Measurements from ENCODE around the gene KRT36. TPM values are rescaled to one million over a fixed set of nuclear protein-coding genes. Genes with fewer than 3 reads are reported as not detected.

Gene KRT36
- polyA plus RNA-seq, 1 experiment, result not detected

- H3K9me3 ChIP-seq (ENCODE audit: control insufficient read depth, insufficient read depth, low read length), result no peaks in the 10 kb centered on the region; the same call in 1 of the 2 replicates
- POLR2A ChIA-PET, result interaction anchor here (1.0 kb wide), 1 partner anchor 470 kb away, joined by 3 read pairs; the partner anchor contains the start of gene KRTAP1-5
- no peak overlapping the region for H3K27ac ChIP-seq (ENCODE audit: low read depth, low read length)
- CTCF ChIA-PET, result interaction anchor here (1.1 to 5.1 kb wide), 3 partner anchors 52 to 640 kb away, joined by 3 to 35 read pairs (median 5); no protein-coding TSS in a partner anchor
- no peaks in the 10 kb centered on the region for H3K27me3 ChIP-seq (ENCODE audit: control insufficient read depth, insufficient read depth, low read length)
- H3K4me3 ChIP-seq (ENCODE audit: low read depth, low read length), result no peak overlapping the region
- peak; percentile 55 for DNase-seq (ENCODE audit: low read depth, low spot score)
- TF ChIP-seq CTCF (IDR thresholded peaks at IDR 0.05; ENCODE audit: low read depth, low read length), result peak; percentile 78
These were observed 7.2 kb upstream of the KRT36 start for GRCh38 chr17:41496803-41497484.

- Histone ChIP-seq H3K4me3 (ENCODE audit: low read depth, low read length) (no peak overlapping the region), H3K9me3 (ENCODE audit: control insufficient read depth, insufficient read depth, low read length) (no peaks in the 10 kb centered on the region; the same call in 1 of the 2 replicates), H3K27me3 (ENCODE audit: control insufficient read depth, insufficient read depth, low read length) (no peaks in the 10 kb centered on the region), H3K27ac (ENCODE audit: low read depth, low read length) (no peak overlapping the region)
- no peak for TF ChIP-seq CTCF (IDR thresholded peaks at IDR 0.05; ENCODE audit: low read depth, low read length)
- ChIA-PET CTCF (interaction anchor here (0.7 to 5.1 kb wide), 3 partner anchors 54 to 582 kb away, joined by 3 to 35 read pairs (median 4); no protein-coding TSS in a partner anchor), POLR2A (no interaction called here)
- DNase-seq (ENCODE audit: low read depth, low spot score), result no peak
These were observed 4.8 kb upstream of the KRT36 start for GRCh38 chr17:41494524-41494923.

GRCh38 chr17:41492771-41493170, 3.1 kb upstream of the KRT36 start:
- no peak overlapping the region for H3K27ac ChIP-seq (ENCODE audit: low read depth, low read length)
- no peak overlapping the region for H3K4me3 ChIP-seq (ENCODE audit: low read depth, low read length)
- no peak for DNase-seq (ENCODE audit: low read depth, low spot score)
- no peak for TF ChIP-seq CTCF (IDR thresholded peaks at IDR 0.05; ENCODE audit: low read depth, low read length)
- no peaks in the 10 kb centered on the region for H3K27me3 ChIP-seq (ENCODE audit: control insufficient read depth, insufficient read depth, low read length)
- CTCF ChIA-PET, result interaction anchor here (0.6 to 1.4 kb wide), 5 partner anchors 56 to 633 kb away, joined by 3 to 4 read pairs (median 3); no protein-coding TSS in a partner anchor
- H3K9me3 ChIP-seq (ENCODE audit: control insufficient read depth, insufficient read depth, low read length), result no peaks in the 10 kb centered on the region; the same call in 1 of the 2 replicates
- POLR2A ChIA-PET, result no interaction called here

- no peak for DNase-seq (ENCODE audit: low read depth, low spot score)
- H3K4me3 ChIP-seq (ENCODE audit: low read depth, low read length), result no peak overlapping the region
- no peak overlapping the region for H3K27ac ChIP-seq (ENCODE audit: low read depth, low read length)
- no peak for TF ChIP-seq CTCF (IDR thresholded peaks at IDR 0.05; ENCODE audit: low read depth, low read length)
- CTCF ChIA-PET, result interaction anchor here (0.7 to 1.4 kb wide), 4 partner anchors 56 to 175 kb away, joined by 3 to 4 read pairs (median 3); no protein-coding TSS in a partner anchor
- H3K9me3 ChIP-seq (ENCODE audit: control insufficient read depth, insufficient read depth, low read length), result no peaks in the 10 kb centered on the region; the same call in 1 of the 2 replicates
- POLR2A ChIA-PET, result no interaction called here
- H3K27me3 ChIP-seq (ENCODE audit: control insufficient read depth, insufficient read depth, low read length), result no peaks in the 10 kb centered on the region
These were observed 2.6 kb upstream of the KRT36 start for GRCh38 chr17:41492351-41492750.

GRCh38 chr17:41491476-41491875, 1.8 kb upstream of the KRT36 start:
- Histone ChIP-seq H3K9me3 (ENCODE audit: control insufficient read depth, insufficient read depth, low read length) (peaks cover 6% of the 10 kb centered on the region; the same call in 1 of the 2 replicates), H3K27me3 (ENCODE audit: control insufficient read depth, insufficient read depth, low read length) (no peaks in the 10 kb centered on the region), H3K27ac (ENCODE audit: low read depth, low read length) (no peak overlapping the region), H3K4me3 (ENCODE audit: low read depth, low read length) (no peak overlapping the region)
- POLR2A ChIA-PET, result no interaction called here
- CTCF ChIA-PET, result interaction anchor here (0.9 kb wide), 1 partner anchor 57 kb away, joined by 3 read pairs; no protein-coding TSS in a partner anchor
- TF ChIP-seq CTCF (IDR thresholded peaks at IDR 0.05; ENCODE audit: low read depth, low read length), result no peak
- no peak for DNase-seq (ENCODE audit: low read depth, low spot score)
